ENCODE data around the gene STX1B. TPM values are rescaled to one million over a fixed set of nuclear protein-coding genes. Genes with fewer than 3 reads are reported as not detected.

STX1B gene
- total and polyA plus RNA-seq, 2 donors (not counting 3 experiments of a cell fraction or from before 2014, with no cell fraction given): 0.11 to 0.14 TPM

DNA sequence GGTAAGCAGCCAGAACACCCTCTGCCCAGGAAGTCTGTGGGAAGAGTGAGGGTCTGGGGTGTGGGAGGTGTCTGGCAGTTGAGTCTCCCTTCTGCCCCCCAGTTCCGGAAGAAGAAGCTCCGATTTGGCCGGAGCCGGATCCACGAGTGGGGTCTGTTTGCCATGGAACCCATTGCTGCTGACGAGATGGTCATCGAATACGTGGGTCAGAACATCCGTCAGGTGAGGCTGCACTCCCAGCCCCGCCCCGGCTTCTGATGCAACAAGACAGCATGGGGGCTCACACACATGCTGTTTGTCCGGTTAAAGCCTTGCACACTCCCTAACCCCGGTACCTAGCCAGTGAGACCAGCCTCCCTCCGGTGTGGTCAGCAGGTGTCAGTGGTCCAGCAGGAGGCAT, 29.5 kb downstream of the STX1B start:
- TF ChIP-seq, protein P1, sequence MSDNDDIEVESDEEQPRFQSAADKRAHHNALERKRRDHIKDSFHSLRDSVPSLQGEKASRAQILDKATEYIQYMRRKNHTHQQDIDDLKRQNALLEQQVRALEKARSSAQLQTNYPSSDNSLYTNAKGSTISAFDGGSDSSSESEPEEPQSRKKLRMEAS (IDR thresholded peaks at IDR 0.05; ENCODE audit: insufficient read depth, insufficient read length): no peak
- TF ChIP-seq GATA2 (IDR thresholded peaks at IDR 0.05; ENCODE audit: insufficient read depth, insufficient read length, low read depth, low read length): no peak
- TF ChIP-seq FOS (IDR thresholded peaks at IDR 0.05; ENCODE audit: borderline replicate concordance, insufficient read depth, low read length): no peak
- no peak for TF ChIP-seq POLR2AphosphoS5 (IDR thresholded peaks at IDR 0.05; ENCODE audit: insufficient read depth, low read depth, low read length)
- no peak for TF ChIP-seq EZH2 (IDR thresholded peaks at IDR 0.05; ENCODE audit: borderline replicate concordance, low read depth, low read length, severe bottlenecking)
- no peak for TF ChIP-seq POLR2A (IDR thresholded peaks at IDR 0.05; ENCODE audit: low read depth, low read length)
- no peak for TF ChIP-seq MYC (IDR thresholded peaks at IDR 0.05; ENCODE audit: low read depth, low read length)
- Histone ChIP-seq H3K9me1 (replicated peaks; ENCODE audit: control insufficient read depth, extremely low read depth, insufficient read depth, low read length) (no peaks in the 10 kb centered on the region), H3K4me2 (ENCODE audit: insufficient read depth, low read length) (no peak overlapping the region), H3K27ac (ENCODE audit: insufficient read depth, low read depth, low read length) (no peak overlapping the region), H3K4me1 (ENCODE audit: control insufficient read depth, extremely low read depth, insufficient read depth, low read length) (no peaks in the 10 kb centered on the region), H2AFZ (ENCODE audit: low read depth, low read length) (no peak overlapping the region), H4K20me1 (replicated peaks; ENCODE audit: control insufficient read depth, extremely low read depth, insufficient read depth, low read length) (no peaks in the 10 kb centered on the region), H3K4me3 (replicated peaks in 1 of 3; ENCODE audit: insufficient read depth in 1 of 3, low read depth in 1 of 3, low read length in 3 of 3) (no peak overlapping the region), H3K36me3 (ENCODE audit: control insufficient read depth in 2 of 2, extremely low read depth in 1 of 2, insufficient read depth in 2 of 2, low read length in 2 of 2) (peaks cover 8 to 32% of the 10 kb centered on the region in 2 experiments), H3K27me3 (ENCODE audit: control insufficient read depth in 2 of 2, insufficient read depth in 2 of 2, low read length in 2 of 2) (no peaks in the 10 kb centered on the region), H3K79me2 (ENCODE audit: control insufficient read depth, insufficient read depth, low read length) (no peaks in the 10 kb centered on the region), H3K9me3 (replicated peaks; ENCODE audit: control insufficient read depth, insufficient read depth, low read length) (no peaks in the 10 kb centered on the region), H3K9ac (replicated peaks; ENCODE audit: extremely low read depth, insufficient read depth, low read length) (no peak overlapping the region)
- DNase-seq (ENCODE audit: low read depth, low spot score) (no peak), FAIRE-seq (no peak)
- intact Hi-C loops (cut with micrococcal nuclease) (loop anchor here (10.0 kb wide), 1 partner anchor 714 kb away; no protein-coding TSS in a partner anchor), dilution Hi-C loops (cut with MboI; ENCODE audit: extremely low pct_ligation_motif_present, low sequenced_read_pairs) (no loop called here)
- BruUV-seq (replicated peaks): no TSS peak
- POLR2A ChIA-PET: no interaction called here
- CTCF ChIA-PET: interaction anchor here (3.2 kb wide), 1 partner anchor 463 kb away, joined by 18 read pairs; the partner anchor contains the start of gene ZNF843

DNA sequence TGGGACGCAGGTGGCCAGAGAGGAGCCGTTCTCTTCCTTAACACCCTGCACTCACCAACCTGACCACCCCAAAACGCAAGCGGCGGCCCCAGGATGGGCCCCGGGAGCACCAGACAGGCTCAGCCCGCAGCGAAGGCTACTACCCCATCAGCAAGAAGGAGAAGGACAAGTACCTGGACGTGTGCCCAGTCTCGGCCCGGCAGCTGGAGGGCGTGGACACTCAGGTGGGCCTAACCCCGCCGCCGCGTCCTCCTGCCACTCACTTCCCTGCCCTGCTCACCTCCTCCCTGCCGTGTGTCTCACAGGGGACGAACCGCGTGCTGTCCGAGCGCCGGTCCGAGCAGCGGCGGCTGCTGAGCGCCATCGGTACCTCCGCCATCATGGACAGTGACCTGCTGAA, 30.0 kb downstream of the STX1B start:
- TF ChIP-seq MYC (IDR thresholded peaks at IDR 0.05; ENCODE audit: low read depth, low read length) (no peak), GATA2 (IDR thresholded peaks at IDR 0.05; ENCODE audit: insufficient read depth, insufficient read length, low read depth, low read length) (no peak), EZH2 (IDR thresholded peaks at IDR 0.05; ENCODE audit: borderline replicate concordance, low read depth, low read length, severe bottlenecking) (no peak), POLR2AphosphoS5 (IDR thresholded peaks at IDR 0.05; ENCODE audit: insufficient read depth, low read depth, low read length) (no peak), JUN (IDR thresholded peaks at IDR 0.05; ENCODE audit: borderline replicate concordance, insufficient read depth, insufficient read length, low read depth) (no peak), FOS (IDR thresholded peaks at IDR 0.05; ENCODE audit: borderline replicate concordance, insufficient read depth, low read length) (no peak), POLR2A (IDR thresholded peaks at IDR 0.05; ENCODE audit: low read depth, low read length) (no peak)
- TF ChIP-seq, protein P1 (IDR thresholded peaks at IDR 0.05; ENCODE audit: insufficient read depth, insufficient read length): no peak
- TF ChIP-seq, protein P2, sequence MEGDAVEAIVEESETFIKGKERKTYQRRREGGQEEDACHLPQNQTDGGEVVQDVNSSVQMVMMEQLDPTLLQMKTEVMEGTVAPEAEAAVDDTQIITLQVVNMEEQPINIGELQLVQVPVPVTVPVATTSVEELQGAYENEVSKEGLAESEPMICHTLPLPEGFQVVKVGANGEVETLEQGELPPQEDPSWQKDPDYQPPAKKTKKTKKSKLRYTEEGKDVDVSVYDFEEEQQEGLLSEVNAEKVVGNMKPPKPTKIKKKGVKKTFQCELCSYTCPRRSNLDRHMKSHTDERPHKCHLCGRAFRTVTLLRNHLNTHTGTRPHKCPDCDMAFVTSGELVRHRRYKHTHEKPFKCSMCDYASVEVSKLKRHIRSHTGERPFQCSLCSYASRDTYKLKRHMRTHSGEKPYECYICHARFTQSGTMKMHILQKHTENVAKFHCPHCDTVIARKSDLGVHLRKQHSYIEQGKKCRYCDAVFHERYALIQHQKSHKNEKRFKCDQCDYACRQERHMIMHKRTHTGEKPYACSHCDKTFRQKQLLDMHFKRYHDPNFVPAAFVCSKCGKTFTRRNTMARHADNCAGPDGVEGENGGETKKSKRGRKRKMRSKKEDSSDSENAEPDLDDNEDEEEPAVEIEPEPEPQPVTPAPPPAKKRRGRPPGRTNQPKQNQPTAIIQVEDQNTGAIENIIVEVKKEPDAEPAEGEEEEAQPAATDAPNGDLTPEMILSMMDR (IDR thresholded peaks at IDR 0.05; ENCODE audit: extremely low read depth in 1 of 2, insufficient read depth in 1 of 2, low read depth in 1 of 2, low read length in 2 of 2): no peak
- Histone ChIP-seq H3K36me3 (ENCODE audit: control insufficient read depth in 2 of 2, extremely low read depth in 1 of 2, insufficient read depth in 2 of 2, low read length in 2 of 2) (peaks cover 9 to 35% of the 10 kb centered on the region in 2 experiments), H3K9me3 (replicated peaks; ENCODE audit: control insufficient read depth, insufficient read depth, low read length) (no peaks in the 10 kb centered on the region), H2AFZ (ENCODE audit: low read depth, low read length) (no peak overlapping the region), H3K4me1 (ENCODE audit: control insufficient read depth, extremely low read depth, insufficient read depth, low read length) (no peaks in the 10 kb centered on the region), H3K9ac (replicated peaks; ENCODE audit: extremely low read depth, insufficient read depth, low read length) (no peak overlapping the region), H3K27ac (ENCODE audit: insufficient read depth, low read depth, low read length) (no peak overlapping the region), H3K9me1 (replicated peaks; ENCODE audit: control insufficient read depth, extremely low read depth, insufficient read depth, low read length) (no peaks in the 10 kb centered on the region), H3K4me2 (ENCODE audit: insufficient read depth, low read length) (no peak overlapping the region), H3K79me2 (ENCODE audit: control insufficient read depth, insufficient read depth, low read length) (no peaks in the 10 kb centered on the region), H3K4me3 (replicated peaks in 1 of 3; ENCODE audit: insufficient read depth in 1 of 3, low read depth in 1 of 3, low read length in 3 of 3) (no peak overlapping the region), H4K20me1 (replicated peaks; ENCODE audit: control insufficient read depth, extremely low read depth, insufficient read depth, low read length) (no peaks in the 10 kb centered on the region), H3K27me3 (ENCODE audit: control insufficient read depth in 2 of 2, insufficient read depth in 2 of 2, low read length in 2 of 2) (no peaks in the 10 kb centered on the region)
- BruUV-seq (replicated peaks): no TSS peak
- no peak for DNase-seq (ENCODE audit: low read depth, low spot score)
- ChIA-PET POLR2A (no interaction called here), CTCF (no interaction called here)
- intact Hi-C loops (cut with micrococcal nuclease): loop anchor here (10.0 kb wide), 1 partner anchor 714 kb away; no protein-coding TSS in a partner anchor
- no peak for FAIRE-seq
- dilution Hi-C loops (cut with MboI; ENCODE audit: extremely low pct_ligation_motif_present, low sequenced_read_pairs): no loop called here

Measured in endothelial cell of umbilical vein (primary cell).